Amniotic stem cell (primary cell): ENCODE data around the gene PTGDS.

Source experiments
- DNase-seq: peaks from one replicate; lab custom pipeline; 2025; lab: John Stamatoyannopoulos, UW

The PTGDS gene

DNA sequence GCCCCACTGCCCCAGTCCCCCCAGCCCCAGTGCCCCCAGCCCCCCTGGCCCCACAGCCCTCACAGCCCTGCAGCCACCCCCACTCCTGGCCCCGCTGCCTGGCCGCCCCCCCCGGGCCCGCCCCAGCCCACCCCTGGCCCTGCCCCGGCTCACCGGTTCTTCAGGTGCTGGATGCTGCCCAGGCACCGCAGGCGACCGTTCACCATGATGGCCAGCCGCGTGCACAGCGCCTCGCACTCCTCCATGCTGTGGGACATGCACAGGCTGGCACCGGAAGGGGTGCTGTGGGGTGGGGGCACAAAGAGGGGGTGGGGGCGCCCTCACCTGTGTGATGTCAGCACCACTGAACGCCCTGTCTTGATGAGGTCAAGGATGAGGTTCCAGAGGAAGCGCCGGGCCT is 31.9 kb downstream of the PTGDS start:
- DNase-seq = no peak

DNA sequence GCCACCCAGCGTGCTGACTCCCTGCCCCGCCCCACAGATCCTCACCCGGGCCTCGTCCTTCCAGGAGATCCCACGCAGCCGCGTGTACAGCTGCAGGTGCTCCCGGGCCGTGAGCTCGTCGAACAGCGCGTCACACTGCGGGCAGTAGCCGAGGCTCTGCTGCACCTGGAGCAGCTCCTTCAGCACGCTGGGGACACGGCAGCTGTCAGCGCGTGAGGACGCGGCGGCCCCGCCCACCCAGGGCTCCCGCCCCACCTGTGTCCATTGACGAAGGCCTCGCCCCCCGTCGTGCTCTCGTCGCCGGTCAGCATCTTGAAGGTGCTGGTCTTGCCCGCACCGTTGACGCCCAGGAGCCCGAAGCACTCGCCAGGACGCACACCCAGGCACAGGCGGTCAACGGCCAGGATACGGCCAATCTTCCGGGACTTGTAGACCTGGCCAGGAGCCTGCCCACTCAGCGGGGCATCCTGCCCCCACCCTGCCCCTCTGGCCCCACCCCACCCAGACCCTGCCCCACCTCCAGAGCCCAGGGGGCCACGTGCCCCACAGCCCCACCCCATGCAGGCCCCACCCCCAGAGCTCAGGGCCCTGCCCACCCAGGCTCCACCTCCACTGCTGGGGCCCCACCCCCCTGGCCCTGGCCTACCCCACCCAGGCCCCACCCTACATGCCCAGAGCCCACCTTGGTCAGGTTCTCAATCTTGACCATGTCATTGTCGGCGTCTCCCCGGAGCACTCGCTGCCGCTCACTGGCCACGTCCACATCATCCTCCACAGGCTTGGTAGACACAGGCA is 32.8 kb downstream of the PTGDS start:
- no peak for DNase-seq

GRCh38 chr9:137011156-137011555 is 33.9 kb downstream of the PTGDS start:
- no peak for DNase-seq

GRCh38 chr9:137011907-137012675 is 34.8 kb downstream of the PTGDS start:
- no peak for DNase-seq

DNA sequence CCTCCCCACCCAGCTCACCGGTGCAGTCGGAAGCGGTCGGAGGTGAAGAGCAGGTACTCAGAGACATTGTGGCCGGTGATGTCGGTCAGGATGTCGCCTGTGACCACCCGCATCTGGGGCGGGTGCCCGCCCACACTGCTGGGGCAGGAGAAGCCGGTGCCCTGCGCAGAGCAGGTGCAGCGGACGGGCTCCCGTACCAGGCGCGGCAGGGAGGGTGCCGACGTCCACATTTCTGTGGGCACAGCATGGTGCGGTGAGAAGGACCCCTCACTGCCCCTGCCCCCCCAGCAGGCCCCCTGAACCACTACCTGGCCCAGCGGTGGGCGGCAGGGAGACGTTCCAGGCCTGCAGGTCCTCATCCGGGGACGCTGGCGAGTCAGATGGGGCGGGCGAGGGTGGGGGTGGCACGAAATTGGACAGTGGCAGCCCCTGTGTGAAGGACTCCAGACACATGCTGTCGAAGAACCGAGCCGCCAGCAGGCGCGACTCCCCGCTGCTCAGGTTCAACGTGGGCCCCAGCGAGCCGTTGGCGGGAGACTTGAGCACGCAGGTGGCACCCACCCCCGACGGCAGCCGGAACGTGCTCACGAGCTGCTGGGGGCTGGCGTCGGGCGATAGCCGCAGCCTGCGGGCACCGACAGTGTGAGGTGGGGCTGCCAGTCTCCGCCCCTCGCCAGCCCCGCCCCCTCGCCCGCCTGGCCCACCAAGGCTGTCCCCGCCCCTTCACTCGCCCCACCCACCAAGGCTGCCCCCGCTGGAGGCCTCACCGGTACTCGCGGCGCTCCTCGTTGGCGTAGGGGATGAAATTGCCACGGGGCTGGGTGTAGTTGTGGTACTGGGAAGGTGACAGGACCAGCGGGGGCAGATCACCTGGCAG is 35.6 kb downstream of the PTGDS start:
- no peak for DNase-seq

DNA sequence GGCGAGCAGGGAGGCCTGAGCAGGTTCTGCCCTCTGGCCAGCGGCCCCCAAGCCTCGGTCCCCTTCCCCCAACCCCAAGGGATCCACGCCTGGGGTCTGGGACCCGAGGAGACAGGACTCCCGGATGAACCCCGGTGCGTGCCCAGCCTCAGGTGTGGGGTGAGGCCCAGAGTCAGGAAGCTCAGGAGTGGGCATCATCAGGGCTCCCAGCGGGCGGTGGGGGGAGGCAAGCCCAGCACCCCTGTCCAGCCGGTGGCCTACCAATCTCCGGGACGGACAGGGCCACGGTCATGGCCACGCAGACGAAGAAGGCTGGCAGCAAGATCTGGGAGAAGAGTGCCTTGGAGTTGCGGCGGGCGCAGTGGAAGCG is 36.3 kb downstream of the PTGDS start:
- DNase-seq = no peak

DNA sequence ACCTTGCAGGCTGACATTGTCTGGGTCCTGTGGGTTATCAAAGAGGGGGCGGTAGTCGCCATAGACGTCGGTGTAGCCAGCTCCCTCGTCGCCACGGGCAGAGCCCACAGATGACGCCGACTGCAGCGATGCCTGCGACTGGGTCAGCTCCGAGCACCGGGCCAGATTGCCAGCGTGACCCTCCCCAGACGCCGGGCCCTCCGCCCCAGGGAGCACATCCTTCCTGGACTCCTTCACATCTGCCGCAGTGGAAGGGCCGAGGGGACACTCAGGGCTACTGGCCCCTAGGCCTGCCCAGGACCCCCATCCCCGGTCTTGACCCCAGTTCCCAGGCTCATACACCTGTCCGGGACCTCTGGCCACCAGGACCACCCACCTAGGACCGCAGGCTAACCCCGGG is 36.9 kb downstream of the PTGDS start:
- no peak for DNase-seq

DNA sequence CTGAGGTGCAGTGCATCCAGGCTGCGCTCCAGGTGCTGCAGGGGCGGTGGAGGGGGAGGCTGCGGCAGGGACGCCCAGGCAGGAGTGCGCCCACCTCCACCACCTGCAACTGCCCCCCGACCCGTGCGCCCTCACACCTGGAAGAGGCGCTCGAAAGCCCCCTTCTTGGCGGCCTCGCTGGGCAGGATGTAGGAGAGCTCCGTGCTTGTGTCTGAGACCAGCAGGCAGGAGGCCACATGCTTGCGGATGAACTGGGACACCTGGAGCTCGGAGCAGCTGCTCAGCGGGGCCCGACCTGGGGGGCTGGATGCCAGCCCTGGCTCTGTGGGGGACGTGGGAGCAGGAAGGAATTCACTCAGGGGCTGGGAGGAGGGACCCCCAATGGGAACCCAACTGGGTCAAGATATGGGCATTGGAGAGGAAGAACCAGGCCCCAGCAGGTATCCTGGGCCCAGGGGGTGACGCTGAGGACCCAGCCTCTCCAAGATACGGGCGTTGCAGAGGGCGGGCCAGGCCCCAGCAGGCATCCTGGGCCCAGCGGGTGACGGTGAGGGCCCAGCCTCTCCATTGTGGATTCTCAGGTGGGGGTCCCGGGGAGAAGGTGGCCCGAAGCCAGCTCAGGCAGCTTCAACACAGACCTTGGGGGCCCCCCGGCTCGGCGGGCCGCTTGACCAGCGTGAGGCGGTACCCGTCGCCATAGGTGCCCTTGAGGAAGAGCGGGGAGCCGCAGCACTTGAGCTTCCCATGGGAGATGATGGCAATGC is 37.7 kb downstream of the PTGDS start:
- no peak for DNase-seq

- no peak for DNase-seq
Measured at GRCh38 chr9:137015540-137015930, 38.2 kb downstream of the PTGDS start.

- DNase-seq = no peak
Measured at GRCh38 chr9:137015976-137016375, 38.7 kb downstream of the PTGDS start.

- DNase-seq = no peak
Measured at GRCh38 chr9:137016436-137016835, 39.1 kb downstream of the PTGDS start.

DNA sequence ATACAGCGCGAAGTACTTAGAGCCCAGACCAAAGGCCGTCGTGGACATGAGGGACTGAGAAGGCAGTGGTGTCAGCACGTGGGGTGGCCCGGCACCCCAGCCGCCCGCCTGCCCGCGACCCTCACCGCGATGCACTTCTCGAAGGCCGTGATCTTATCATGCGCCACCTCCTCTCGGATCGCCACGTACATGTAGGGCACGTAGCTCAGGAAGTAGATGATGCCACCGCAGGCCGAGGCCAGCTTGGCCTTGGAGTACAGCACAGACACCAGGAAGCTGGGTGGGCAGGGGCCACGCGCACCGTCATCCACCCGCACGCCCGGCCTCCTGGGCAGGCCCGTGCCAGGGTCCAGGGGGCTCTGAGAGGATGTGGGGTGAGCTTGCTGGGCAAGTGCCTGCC is 39.8 kb downstream of the PTGDS start:
- no peak for DNase-seq

DNA sequence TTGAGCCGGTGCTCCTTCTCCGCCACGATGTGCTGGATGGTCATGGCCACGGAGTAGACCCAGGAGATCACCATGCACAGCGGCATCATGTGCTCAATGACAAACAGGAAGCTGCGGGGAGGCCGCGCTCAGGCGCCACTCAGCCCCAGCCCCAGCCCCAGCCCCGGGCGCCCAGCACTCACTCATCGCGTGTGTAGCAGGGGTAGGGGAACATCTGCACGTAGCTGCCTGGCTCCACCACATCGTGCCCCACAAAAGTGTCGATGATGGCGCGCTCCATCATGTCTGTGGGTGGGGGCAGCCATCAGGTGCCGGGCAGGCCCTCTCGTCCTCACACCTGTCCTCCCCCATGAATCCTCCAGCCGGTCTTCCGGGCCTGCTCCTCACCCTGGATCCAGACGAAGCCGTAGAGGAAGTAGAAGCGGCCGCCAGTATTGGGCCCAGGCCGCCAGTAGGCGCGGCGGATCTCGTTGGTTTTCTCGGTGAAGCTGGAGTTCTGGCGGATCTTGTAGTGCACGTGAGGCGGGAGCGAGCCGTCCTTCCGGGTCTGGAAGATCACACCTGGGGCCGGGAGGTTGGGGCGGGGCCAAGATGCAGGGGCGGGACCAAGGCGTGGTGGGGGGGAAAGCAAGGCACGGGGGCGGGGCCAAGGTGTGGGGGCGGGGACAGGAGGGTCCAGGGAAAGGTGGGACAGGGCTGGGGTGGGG is 40.6 kb downstream of the PTGDS start:
- no peak for DNase-seq

DNA sequence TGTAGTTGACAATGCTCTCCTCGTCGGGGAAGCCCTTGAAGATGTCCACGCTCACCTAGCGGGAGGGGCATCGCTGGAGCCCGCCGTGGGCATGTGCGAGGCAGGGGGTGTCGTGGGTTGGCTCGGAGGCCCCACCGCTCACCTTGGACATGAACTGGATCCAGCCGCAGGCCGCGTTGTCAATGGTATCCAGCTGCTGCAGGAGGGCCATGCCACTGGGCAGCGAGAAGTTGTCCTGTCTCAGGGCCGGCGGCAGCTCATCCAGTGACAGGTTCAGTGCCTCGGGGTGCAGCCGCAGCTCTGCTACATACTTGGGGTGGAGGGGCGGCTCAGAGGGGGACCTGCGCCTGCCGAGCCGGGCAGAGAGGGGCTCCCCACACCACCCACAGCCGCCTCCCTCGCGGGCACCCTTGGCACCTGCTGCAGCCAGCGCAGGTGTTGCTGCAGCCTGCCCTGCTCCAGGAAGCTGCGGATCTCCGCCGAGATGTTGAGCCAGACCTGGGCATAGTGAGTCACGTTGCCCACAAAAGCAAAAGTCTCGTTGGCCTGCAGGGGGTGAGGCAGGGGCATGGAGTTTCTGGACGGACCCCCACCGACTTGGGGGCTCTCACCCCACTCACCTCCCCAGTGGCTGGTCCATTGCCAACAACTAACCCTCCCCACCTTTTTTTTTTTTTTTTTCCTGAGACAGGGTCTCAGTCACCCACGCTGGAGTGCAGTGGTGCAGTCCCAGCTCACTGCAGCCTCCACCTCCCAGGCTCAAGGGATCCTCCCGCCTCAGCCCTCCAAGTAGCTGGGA is 41.7 kb downstream of the PTGDS start:
- DNase-seq = no peak

DNA sequence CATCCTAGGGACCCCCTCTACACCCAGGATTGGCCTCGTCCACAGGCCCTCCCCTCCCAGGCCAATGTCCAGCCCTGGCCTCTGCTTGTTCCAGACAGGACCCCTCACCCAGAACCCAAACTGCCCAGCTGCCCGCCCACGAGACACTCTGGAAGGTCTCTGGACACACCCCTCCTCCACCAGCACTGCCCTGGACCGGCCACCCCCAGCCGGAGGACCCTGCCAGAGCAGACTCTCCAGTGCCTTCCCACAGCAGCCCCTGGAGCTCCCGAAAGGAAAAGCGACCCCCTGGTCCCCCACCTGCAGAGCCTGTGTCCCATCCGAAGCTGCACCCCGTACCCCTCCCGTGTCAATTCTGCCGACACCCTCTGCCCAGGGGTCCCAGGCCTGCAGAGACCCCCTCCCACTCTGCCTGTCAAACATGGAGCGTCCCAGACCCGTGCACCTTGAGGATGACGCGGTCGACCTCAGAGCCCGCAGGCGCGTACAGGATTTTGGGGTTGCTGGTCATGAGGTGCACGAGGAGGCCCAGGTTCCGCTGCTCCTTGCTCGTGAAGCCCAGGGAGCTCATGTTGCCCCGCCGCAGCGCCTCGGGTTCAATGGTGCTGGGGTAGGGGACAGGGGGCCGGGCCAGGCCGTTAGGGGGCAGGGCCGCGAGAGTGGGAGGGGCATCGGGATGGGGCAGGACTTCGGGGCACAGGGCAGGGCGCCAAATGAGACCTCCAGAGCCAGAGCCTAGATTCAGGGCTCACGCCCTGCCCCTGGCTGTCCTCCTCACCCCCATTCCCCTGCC is 42.8 kb downstream of the PTGDS start:
- DNase-seq = no peak

GRCh38 chr9:137020771-137021567 is 43.7 kb downstream of the PTGDS start:
- no peak for DNase-seq

- no peak for DNase-seq
Measured at GRCh38 chr9:137021568-137021978, 44.3 kb downstream of the PTGDS start.

DNA sequence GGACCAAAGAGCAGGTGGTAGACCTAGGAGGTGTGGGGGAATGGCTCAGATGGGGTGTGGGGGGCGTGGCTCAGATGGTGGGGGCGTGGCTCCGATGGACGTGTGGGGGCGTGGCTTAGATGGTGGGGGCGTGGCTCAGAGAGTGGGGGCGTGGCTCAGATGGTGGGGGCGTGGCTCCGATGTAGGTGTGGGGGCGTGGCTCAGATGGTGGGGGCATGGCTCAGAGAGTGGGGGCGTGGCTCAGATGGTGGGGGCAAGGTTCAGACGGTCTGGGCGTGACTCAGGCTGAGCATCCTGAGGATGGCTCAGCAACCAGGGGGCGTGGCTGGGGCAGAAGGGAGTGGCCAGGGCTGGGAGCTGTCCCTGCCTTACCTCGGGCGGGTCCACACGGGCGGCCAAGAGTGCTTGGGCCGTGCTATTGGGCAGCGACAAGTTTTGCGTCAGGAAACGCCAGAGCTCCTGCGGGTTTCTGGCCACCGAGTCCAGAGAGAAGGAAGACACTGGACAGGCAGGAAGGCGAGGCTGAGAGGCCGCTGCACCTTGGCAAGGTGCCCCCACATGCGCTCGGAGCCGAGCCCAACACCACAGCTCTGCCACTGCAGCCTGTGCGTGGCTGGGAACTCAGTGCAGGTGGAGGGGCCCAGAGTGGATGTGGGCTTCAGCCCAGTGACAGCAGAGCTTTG is 44.8 kb downstream of the PTGDS start:
- no peak for DNase-seq
